HG03066 (cell line): ENCODE results near the gene AIFM2.
A peak's percentile ranks its signal among the peaks of the same experiment; 100 is the strongest.

Source experiments
- ATAC-seq: cut with Tn5 transposase; IDR thresholded peaks from one replicate; pipeline ENCODE4 v1.9.1; 2021; ENCODE audit warnings: low read depth; ENCODE audit not compliant: unreplicated experiment

AIFM2 gene

DNA sequence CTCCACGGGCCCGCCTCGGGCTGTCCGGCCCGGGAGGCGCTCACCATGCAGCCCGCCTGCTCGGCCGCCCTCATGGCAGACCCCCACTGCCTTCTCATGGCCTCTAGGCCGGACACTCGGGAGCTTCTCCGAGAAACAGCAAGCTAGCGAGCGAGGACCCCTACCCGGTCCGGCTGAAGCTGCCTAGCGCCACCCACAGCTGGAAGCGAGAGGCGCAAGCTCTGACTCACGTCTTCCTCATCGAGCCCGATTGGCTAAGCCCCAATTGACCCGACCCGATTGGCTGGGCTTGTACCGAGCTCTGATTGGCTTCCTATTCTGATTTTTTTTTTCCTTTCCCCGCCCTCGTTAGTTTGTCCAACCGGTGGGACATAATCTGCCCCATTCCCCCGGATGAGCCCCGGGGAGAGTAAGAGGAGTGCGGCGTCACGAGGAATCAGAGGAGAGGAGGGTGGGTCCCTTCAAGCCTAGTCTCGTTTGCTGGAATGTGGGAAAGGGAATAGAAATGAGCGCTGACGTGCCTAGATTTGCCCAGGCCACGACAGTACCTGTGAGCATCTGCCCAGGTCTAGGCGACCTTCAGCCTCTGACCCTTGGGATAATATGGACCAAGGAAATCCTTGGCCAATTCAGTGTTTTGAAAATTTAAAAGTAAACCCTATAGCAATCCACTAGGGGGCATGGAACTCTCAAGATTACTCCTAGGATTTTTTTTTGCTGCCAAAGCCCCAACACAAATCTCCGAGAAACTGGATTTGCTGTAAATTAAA is 14.0 kb upstream of the AIFM2 start, which contains the start of gene TYSND1:
TSS of gene TYSND1 (minus strand) at position 212 of the 770 bp plus-strand sequence. CDS start at position 98, 114 bp downstream.
- ATAC-seq, result peak; percentile 89

DNA sequence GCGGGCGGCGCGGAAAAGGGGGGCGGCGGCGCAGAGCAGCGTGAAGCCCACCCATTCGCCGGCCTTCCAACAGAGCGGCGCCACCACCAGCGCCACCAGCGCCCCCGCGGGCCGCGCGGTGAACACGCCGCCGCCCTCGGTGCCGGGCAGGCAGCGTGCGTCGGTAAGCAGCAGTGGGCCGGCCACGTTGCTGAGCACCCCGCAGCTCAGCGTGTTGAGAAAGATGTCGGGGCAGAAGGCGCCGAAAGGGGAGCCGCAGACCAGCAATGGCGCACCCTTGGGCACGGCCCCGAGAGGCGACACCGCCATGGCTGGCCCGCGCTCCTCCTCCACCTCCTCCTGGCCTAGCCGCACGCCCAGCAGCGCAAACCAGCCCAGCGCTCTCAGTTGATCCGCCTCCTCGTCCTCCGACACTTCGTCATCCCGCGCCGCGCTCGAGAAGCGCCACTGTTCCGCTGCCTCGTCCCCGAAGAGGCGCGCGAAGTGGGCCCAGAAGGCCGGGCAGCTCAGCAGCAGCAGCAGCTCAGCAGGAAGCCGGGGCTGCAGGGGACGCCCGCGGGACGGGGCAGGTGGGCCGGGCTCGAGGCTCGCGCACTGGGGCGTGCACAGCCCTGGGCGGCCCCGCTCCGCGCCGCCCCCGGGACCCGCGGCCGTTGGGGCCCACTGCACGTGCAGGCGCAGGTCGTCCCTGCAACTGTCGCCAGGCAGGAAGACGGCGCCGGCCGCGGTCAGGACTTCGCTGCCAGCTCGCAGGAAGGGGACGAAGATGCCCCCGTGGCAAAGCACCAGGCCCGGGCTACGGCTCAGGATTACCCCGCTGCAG is 13.3 kb upstream of the AIFM2 start:
- ATAC-seq, result peak; percentile 50

DNA sequence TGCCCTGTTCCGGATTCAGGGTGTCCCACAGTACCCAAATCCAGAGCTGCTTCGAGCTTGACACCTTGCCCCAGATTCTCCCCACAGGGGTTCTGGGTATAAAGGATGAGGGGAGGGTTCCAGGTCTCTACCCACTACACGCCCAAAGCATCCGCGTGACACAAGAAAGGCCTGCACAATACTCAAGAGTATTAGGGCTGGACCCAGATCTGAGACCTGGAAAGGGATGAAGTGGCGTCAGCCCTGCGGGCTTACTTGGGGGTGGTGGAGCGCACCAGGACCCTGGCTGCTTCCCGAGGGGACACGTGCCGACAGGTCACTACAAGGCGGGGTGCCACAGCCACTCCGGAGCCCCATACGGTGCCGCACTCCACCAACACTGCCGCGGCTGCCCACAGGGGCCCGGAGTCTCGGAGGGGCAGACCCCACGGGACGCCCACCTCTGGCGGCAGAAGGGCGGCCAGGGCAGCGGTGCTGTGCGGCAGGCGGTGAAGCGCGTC is 12.6 kb upstream of the AIFM2 start:
- ATAC-seq, result no peak

DNA sequence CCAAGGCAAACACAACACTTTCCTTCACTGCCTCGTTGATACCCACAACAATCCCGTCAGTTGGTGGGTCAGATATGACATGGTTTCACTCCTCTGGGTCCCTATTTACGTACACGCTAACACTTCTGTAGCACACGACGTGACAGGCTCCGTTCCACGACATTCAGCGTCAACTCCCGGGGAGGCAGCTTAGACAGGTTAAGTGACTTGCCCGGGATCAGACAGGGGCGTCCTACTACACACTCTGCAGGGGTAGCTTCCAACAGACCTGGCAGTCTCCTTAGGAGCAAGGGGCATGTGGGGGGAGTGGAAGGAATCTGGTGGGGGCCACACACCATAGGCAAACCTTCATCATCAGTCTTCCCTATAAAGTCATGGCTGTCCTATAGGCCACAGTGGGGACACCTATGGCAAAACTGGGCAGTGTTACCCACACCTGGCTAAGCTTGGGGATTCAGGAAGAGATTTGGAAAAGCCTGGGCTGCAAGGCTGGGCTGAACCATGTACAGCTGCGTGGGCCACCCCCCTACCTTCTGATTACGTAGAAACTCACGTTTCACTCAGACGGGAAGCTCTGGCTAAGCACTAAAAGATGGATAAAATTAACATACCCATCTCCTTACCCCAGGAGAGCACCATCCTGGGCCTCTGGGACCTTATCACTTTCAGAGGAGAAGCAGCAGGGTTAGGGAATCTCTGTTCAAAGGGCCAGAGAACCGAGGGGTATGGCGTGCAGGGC is 11.9 kb upstream of the AIFM2 start:
- ATAC-seq, result no peak

DNA sequence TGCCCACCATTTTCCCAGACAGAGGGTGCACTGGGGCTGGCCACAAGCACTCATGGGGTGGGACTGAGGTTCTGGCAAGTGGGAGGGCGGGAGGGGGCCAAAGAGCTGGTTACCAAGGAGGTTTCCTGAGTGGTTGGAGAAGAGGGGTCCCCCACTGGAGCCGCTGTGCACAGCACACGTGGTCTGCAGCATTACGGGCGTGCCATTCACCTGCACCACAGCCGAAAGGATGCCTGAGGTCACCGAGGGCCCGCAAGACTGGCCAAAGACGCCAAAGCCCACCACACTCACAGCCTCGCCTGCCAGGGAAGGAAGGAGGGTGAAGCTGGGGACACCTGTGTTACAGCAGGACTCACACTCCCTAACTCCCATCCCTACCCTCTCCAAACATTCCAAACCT is 9.9 kb upstream of the AIFM2 start:
- no peak for ATAC-seq

DNA sequence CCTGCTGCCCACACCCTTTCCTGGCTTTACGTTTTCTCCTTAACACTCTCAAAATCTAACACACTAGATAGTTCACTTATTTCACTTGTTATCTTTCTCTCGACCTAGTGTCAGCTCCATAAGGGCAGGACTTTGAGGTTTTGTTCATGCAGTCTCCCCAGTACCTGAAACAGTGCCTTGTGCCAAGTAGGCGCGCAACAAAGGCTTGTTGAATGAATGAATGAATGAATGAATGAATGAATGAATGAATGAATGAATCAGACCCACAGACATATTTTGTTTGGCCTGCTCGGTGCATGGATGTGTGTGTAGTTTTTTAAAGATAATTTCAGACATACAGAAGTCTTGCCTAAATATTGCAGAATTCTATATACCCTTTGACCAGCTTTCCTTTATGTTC is 7.7 kb upstream of the AIFM2 start:
- ATAC-seq, result no peak

DNA sequence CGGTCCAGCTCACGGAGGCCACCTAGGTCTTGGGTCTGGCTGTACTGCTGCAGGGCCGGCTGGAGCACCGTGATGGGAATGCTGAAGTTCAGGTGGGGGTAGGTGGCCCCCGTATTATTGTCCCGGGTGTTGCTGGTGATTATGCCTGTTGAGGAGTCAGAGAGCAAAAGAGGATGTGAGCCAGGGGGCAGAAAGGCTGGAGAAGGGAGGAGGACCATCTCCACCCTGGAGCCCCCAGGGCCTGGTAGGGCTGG is 7.3 kb upstream of the AIFM2 start:
- no peak for ATAC-seq

DNA sequence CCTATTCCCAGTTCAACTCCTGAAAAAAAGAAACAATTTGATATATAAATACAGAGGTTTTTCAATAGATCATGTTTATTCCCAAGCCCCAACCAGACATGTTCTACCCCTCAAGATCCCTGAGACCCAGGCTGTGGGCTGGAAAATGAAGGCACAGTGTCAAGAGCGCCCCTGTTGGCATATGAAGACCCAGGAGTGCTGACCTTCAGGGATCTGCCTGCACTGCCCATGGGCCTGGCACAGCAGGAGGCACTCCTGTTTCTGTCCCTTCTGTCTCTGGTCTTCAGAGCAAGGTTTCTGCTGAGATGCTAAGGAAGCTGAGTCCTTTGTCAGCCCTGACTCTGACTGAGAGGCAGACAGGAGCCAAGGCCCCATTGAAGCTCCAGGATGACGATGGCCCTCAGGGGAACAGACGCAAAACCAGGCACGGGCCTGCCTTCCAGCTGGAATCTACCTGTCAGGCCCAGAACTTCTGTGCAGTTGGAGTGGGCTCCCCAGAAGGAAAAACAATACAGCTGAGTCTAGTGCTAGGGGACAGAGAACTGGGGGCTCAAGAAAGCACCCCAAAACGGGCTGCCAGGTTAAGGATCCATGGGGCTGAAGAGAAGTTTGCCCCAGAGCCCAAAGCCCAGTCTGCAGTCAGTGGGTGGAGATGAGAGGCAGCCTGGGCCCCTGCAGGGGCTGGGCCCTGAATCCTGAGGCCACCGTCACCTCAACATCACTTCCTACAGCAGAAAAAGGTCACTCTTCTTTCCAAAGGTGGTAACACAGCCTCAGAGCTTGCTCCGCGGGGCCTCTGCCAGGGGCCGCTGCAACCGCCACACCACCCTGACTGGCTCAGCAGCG is 6.7 kb upstream of the AIFM2 start:
- no peak for ATAC-seq

DNA sequence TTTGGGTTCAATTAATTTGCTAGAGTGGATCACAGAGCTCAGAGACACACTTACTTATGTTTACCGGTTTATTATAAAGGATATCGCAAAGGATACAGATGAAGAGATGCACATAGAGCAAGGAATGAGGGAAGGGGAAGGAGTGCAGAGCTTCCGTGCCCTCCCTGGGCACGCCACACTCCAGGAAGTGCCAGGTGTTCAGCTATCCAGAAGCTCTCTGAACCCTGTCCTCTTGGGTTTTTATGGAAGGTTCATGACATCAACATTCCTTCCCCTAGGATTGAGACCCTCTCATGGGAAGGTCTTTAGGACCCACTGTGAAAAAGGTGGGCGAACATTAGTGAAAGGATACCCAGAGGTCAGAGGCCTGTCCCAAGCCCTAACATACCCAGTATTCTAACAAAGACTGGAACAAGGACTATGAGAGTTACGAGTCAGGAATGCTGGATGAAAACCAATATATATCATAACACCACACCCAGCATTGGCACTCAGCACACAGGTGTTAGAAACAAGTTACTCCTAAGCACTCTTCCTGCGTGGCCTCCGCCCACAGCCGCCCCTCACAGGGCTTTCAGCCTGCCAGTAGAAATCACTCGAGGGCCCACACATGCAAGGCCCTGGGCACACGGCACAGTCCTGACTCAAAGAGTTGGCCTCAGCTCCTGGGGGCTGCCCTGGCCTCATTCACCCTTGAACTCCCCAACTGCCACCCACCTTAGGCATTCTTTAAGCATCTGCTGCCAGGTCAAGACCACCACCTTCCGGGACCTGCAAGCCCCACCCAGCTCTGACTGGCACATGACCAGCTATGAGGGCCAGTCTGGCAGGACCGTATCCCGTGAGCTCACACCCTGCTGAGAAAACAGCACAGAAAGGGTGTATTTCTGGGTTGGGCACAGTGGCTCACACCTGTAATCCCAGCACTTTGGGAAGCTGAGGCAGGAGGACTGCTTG is 5.6 kb upstream of the AIFM2 start:
- no peak for ATAC-seq

DNA sequence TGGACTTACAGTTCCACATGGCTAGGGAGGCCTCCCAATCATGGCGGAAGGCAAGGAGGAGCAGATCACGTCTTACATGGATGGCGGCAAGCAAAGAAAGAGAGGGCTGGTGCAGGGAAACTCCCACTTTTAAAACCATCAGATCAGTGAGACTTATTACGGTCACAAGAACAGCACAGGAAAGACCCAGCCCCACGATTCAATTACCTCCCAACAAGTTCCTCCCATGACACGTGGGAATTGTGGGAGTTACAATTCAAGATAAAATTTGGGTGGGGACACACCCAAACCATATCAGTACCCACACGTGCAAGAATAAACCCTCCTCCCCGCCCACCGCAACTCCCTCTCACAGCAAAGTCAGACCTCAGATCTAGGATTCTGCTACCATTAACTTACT is 4.5 kb upstream of the AIFM2 start:
- ATAC-seq, result no peak

DNA sequence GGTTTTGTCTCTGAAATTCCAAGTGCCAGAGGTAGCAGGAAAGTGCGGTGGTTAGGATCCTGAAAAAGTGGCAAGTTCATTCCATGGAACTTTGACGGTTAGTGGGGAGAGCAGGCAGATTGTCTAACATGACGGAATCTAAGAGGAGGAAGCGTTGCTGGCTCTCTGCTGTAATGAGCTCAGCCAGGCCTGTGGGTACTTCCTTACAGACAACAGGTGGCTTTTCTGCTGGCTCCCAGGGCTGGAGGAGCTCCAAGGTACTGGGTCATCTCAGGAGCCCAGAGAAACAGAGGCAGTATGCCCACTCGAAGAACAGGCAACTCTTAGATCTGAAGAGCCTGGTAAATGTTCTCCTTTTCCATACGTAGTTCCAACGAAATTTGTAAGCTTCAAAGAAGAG is 3.1 kb upstream of the AIFM2 start:
- no peak for ATAC-seq

DNA sequence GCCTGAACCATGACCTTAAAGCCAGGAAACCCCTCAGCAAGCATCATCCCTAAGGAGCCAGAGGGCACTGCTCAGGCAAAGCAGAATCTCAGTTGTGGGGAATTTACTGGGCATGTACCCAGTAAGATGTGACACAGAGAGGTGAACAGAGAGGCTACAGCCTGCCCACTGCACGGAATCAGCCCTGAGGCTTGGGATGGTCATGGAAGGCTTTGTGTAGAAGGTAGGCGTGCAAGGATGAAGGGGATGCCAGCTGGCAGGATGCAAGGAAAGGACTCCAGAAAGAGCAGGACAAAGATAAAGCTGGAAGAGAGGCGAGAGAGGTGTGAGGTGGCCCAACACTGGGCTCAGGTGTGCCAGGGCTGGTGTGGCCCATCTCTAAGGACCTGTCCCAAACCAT is 2.4 kb upstream of the AIFM2 start:
- ATAC-seq, result no peak

DNA sequence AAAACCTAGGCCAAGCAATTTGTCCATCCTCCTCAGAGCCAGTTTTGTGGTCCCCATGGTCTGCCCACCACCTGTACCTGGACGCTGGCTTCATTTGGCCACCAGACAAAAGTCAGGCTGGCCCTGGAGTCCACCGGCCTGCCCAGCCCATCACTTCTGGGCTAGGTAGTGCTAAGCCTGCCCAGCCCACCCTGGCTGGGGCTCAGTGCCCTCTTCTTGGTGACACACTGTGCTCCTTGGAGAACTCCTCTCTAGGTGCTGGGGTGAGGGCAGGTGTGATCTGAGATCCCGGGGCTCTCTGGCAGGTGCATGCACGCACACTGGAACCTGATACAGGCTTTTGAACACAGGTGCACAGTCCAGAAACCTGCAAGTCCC is 1.1 kb downstream of the AIFM2 start:
- no peak for ATAC-seq

DNA sequence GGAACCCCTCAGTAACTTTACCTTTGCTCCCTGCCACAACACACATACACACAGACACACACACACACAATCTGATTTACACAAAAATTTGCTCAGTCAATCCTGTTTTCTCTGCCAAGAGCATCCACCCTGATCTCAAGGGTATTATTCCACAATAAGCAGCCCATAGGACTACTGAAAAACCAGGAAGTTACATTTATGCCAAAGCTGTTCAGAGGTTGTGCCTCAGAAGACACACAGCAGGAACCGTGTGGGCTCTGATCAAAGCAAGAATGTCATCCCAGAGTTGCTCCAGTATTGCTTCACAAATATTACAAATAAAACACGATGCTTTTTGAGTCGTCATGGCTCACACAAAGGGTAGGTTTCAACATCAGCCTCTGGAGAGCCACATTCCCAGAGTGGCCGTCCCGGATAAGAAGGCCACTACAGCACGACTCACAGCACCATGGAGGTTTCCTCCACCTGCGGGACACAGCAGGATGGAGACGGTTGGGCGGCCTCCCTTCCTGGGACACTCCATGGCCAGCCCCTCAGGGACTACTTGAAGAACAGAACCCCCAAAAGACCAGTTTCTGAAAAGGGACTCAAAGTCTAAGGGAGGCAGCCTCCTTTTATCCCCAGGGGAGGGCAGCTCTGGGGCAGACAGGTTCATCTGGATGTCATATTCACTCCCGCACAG is 1.6 kb downstream of the AIFM2 start:
- no peak for ATAC-seq

DNA sequence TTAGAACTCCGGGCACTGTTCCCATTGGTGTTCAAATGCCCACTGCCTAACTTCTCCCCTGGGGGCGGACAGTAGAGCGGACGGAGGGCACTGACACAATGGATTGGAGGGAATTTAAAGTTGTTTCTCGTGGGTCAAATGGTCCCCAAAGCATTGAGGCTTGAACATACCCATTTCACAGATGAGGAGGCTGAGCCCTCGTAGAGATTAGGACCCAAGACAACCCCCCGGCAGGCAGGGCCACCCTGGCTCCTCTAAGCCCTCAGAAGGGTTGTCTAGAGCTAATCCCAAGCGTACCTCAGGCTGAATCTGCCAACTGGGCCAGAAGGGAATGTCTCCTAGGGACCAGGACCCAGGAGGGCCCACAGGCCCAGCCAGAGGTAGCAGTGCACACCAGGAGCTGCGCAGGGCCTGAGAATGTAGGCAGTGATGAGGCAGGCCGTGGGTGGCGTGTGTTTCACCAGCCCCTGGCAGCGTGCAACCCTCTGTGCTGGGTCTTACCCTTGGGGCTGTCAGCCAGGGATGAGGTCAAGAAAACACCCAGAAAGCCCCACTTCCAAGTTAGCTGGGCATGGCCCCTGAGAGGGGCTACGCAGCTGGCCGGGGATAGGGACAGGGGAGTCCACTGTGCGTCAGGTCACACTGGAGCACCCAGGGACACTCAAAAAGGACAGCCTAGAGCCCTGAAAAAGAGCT is 5.8 kb downstream of the AIFM2 start:
- ATAC-seq, result no peak

DNA sequence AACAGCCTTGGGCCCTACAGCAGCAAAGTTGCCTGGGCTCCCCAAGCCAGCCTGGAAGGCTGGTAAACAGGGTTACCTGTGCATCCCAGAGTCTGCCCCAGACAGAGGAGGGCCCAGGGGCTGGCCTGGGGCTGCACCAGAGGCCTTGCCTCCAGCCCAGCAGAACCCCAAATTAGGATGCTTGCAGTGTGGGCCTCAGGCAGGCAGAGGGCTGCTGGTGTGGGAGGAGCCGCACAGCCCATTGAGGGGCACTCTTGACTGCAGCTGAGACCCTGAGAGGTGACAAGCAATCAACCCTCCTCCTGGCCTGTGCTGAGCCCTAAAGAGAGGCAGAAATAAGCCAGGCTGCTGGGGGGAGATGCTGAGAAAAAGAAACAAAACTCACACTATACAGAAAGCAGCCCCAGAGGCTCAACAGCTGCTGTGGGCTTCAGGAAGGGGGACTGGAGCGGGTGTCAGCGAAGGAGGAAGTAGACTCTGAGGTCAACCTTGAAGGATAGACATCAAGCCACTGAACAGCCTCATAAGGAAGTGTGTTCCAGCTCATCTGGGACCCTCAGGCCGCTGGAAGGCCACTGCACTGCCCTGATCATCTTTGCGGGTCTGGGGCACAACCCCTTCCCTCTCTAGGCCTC is 6.6 kb downstream of the AIFM2 start:
- no peak for ATAC-seq

DNA sequence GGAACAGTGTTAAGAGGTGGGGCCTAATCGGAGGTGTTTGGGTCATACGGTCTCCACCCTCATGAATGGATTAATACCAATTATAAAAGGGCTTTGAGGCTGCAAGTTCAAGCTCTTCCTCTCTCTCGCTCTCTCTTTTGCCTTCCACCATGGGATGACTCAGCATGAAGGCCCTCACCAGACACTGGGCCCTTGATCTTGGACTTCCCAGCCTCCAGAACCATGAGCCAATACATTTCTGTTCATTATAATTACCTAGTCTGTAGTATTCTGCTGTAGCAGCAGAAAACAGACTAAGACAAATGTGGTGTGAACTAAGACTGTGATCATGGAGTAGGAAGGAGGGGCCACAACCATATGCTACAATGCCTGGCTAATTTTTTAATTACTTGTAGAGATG is 7.7 kb downstream of the AIFM2 start:
- no peak for ATAC-seq

DNA sequence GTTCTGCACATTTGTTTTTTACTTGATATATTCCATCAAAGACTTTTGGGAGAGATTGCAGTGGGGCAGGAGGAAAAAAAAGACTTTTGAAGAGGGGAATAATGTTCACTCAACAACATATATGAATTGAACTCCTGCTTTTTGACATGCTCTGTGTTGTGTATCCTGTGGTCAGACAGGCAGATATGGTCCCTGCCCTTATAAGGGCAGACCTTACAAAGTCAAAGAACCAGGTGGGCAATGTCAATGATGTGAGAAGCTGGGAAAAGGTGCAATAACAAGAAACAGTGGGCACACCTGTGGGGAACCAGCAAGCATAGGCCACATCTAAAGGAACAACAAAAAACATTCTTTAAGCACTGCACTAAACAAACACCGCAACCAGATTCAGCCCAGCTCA is 8.2 kb downstream of the AIFM2 start:
- ATAC-seq, result no peak
